Measurements from ENCODE around the gene ZNRF3.
"Not testable (repeated sequence)": the region's sequence is repeated elsewhere in the genome, so short reads cannot be mapped to it uniquely, and the experiment has no call there.

Gene ZNRF3

GRCh38 chr22:28934026-28934425 is 50.7 kb downstream of the ZNRF3 start:
- no peak for DNase-seq

GRCh38 chr22:28935140-28935539 is 51.8 kb downstream of the ZNRF3 start:
- no peak for DNase-seq

- DNase-seq: no peak
Measured at GRCh38 chr22:28935713-28936112, 52.3 kb downstream of the ZNRF3 start.

- DNase-seq: no peak
Measured at GRCh38 chr22:28936200-28936599, 52.8 kb downstream of the ZNRF3 start.

GRCh38 chr22:28937206-28938025 is 54.0 kb downstream of the ZNRF3 start:
- DNase-seq: no peak

- DNase-seq: no peak
Measured at GRCh38 chr22:28938286-28938833, 55.0 kb downstream of the ZNRF3 start.

- DNase-seq: no peak
Measured at GRCh38 chr22:28939394-28939793, 56.0 kb downstream of the ZNRF3 start.

GRCh38 chr22:28939932-28940331 is 56.6 kb downstream of the ZNRF3 start:
- DNase-seq: no peak

GRCh38 chr22:28940441-28940840 is 57.1 kb downstream of the ZNRF3 start:
- no peak for DNase-seq

- DNase-seq: no peak
Measured at GRCh38 chr22:28942333-28942732, 59.0 kb downstream of the ZNRF3 start.

- DNase-seq: no peak
Measured at GRCh38 chr22:28942801-28943500, 59.6 kb downstream of the ZNRF3 start.

- DNase-seq: peak; percentile 70 to 86
Measured at GRCh38 chr22:28943501-28943879, 60.1 kb downstream of the ZNRF3 start.

GRCh38 chr22:28947125-28947524 is 63.8 kb downstream of the ZNRF3 start:
- no peak for DNase-seq

GRCh38 chr22:28948424-28948823 is 65.1 kb downstream of the ZNRF3 start:
- DNase-seq: no peak

- not testable (repeated sequence) for DNase-seq
Measured at GRCh38 chr22:28948860-28949551, 65.6 kb downstream of the ZNRF3 start.

GRCh38 chr22:28949788-28950187 is 66.4 kb downstream of the ZNRF3 start:
- no peak for DNase-seq

GRCh38 chr22:28950617-28951411 is 67.4 kb downstream of the ZNRF3 start:
- no peak for DNase-seq

GRCh38 chr22:28951530-28951929 is 68.2 kb downstream of the ZNRF3 start:
- no peak for DNase-seq

GRCh38 chr22:28951969-28952521 is 68.7 kb downstream of the ZNRF3 start:
- DNase-seq: no peak

- no peak for DNase-seq
Measured at GRCh38 chr22:28952857-28953256, 69.5 kb downstream of the ZNRF3 start.

GRCh38 chr22:28953403-28953802 is 70.0 kb downstream of the ZNRF3 start:
- no peak for DNase-seq

Data from inflammatory macrophage (primary cell).